ENCODE data around the gene SEL1L. TPM values are rescaled to one million over a fixed set of nuclear protein-coding genes. Genes with fewer than 3 reads are reported as not detected.

SEL1L gene
- total and polyA plus RNA-seq, 2 experiments from 2014 or later: 20.6 to 22.6 TPM

DNA sequence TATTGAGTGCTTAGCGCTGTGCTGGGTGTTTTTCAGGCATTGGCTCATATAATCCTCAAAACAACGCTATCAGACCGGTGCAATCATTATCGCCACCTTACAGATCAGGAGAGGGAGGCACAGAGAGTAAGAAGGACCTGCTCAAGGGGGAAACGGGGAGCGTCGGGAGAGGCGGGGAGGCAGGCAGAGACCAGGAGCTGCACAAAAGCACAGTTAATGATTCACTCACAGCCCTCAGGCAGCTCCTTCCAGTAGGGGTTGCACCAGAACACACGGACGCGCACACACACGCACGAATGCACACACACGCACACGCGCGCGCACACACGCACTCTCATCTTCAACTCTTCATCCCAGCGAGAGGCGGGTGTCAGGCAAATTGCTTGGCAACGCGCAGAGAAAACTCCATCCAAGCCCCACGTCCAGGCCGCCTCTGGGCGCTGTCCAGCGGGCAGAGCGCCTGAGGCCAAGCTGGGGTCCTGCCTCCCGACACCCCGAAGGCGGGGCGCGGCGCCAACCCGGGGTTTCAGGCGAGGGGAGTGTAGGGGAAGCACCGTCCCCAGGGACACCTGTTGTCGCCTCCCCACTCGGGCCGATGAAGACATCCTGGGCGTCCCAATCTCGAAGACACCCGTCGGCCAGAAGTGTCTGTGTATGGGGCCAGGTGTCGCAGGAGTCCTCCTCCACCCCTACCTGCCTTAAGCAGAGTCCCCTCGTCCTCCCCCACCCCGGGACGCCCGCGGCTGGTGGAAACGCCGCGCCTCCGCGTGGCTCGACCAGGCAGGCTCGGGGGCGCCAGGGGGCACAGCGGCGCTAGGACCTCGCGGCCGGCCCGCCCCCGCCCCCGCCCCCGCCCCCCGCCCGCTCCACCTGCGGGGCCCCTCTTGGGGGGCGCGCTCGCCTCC lies 98.0 kb downstream of the SEL1L start:
- peak overlapping the region; percentile 73 for H3K4me3 ChIP-seq
- H3K27ac ChIP-seq (ENCODE audit: low read depth): no peak overlapping the region
- peak overlapping the region; percentile 90 for H3K4me3 Mint-ChIP-seq
- H3K79me2 ChIP-seq (replicated peaks; ENCODE audit: insufficient read depth): peaks cover 43% of the 10 kb centered on the region
- H2AFZ ChIP-seq: 0 out of 2 replicates have a peak overlapping the region, but pooled peaks have one; percentile 33
- peaks cover 34% of the 10 kb centered on the region for H3K4me1 ChIP-seq (ENCODE audit: insufficient read depth)
- TF ChIP-seq CTCF (conservative IDR thresholded peaks at IDR 0.05; ENCODE audit: low read depth in 2 of 2) (0 out of 4 replicates have a peak, but pooled peaks of 1 of the 2 experiments have one; percentile 9), STAT1 (IDR thresholded peaks at IDR 0.05; ENCODE audit: unreplicated experiment) (no peak), EZH2phosphoT487 (IDR thresholded peaks at IDR 0.05; ENCODE audit: unreplicated experiment) (no peak), ETS1 (IDR thresholded peaks at IDR 0.05) (no peak), CREB1 (CRISPR knock-in tag; IDR thresholded peaks at IDR 0.05; ENCODE audit: low read depth) (no peak), EZH2 (IDR thresholded peaks at IDR 0.05; ENCODE audit: low read depth, unreplicated experiment) (no peak), ZNF114 (CRISPR knock-in tag; IDR thresholded peaks at IDR 0.05) (no peak)
- TF ChIP-seq, protein P1, sequence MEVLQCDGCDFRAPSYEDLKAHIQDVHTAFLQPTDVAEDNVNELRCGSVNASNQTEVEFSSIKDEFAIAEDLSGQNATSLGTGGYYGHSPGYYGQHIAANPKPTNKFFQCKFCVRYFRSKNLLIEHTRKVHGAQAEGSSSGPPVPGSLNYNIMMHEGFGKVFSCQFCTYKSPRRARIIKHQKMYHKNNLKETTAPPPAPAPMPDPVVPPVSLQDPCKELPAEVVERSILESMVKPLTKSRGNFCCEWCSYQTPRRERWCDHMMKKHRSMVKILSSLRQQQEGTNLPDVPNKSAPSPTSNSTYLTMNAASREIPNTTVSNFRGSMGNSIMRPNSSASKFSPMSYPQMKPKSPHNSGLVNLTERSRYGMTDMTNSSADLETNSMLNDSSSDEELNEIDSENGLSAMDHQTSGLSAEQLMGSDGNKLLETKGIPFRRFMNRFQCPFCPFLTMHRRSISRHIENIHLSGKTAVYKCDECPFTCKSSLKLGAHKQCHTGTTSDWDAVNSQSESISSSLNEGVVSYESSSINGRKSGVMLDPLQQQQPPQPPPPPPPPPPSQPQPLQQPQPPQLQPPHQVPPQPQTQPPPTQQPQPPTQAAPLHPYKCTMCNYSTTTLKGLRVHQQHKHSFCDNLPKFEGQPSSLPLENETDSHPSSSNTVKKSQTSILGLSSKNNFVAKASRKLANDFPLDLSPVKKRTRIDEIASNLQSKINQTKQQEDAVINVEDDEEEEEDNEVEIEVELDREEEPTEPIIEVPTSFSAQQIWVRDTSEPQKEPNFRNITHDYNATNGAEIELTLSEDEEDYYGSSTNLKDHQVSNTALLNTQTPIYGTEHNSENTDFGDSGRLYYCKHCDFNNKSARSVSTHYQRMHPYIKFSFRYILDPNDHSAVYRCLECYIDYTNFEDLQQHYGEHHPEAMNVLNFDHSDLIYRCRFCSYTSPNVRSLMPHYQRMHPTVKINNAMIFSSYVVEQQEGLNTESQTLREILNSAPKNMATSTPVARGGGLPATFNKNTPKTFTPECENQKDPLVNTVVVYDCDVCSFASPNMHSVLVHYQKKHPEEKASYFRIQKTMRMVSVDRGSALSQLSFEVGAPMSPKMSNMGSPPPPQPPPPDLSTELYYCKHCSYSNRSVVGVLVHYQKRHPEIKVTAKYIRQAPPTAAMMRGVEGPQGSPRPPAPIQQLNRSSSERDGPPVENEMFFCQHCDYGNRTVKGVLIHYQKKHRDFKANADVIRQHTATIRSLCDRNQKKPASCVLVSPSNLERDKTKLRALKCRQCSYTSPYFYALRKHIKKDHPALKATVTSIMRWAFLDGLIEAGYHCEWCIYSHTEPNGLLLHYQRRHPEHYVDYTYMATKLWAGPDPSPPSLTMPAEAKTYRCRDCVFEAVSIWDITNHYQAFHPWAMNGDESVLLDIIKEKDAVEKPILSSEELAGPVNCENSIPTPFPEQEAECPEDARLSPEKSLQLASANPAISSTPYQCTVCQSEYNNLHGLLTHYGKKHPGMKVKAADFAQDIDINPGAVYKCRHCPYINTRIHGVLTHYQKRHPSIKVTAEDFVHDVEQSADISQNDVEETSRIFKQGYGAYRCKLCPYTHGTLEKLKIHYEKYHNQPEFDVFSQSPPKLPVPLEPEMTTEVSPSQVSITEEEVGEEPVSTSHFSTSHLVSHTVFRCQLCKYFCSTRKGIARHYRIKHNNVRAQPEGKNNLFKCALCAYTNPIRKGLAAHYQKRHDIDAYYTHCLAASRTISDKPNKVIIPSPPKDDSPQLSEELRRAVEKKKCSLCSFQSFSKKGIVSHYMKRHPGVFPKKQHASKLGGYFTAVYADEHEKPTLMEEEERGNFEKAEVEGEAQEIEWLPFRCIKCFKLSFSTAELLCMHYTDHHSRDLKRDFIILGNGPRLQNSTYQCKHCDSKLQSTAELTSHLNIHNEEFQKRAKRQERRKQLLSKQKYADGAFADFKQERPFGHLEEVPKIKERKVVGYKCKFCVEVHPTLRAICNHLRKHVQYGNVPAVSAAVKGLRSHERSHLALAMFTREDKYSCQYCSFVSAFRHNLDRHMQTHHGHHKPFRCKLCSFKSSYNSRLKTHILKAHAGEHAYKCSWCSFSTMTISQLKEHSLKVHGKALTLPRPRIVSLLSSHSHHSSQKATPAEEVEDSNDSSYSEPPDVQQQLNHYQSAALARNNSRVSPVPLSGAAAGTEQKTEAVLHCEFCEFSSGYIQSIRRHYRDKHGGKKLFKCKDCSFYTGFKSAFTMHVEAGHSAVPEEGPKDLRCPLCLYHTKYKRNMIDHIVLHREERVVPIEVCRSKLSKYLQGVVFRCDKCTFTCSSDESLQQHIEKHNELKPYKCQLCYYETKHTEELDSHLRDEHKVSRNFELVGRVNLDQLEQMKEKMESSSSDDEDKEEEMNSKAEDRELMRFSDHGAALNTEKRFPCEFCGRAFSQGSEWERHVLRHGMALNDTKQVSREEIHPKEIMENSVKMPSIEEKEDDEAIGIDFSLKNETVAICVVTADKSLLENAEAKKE (CRISPR knock-in tag; IDR thresholded peaks at IDR 0.05): no peak
- TF ChIP-seq, protein P2, sequence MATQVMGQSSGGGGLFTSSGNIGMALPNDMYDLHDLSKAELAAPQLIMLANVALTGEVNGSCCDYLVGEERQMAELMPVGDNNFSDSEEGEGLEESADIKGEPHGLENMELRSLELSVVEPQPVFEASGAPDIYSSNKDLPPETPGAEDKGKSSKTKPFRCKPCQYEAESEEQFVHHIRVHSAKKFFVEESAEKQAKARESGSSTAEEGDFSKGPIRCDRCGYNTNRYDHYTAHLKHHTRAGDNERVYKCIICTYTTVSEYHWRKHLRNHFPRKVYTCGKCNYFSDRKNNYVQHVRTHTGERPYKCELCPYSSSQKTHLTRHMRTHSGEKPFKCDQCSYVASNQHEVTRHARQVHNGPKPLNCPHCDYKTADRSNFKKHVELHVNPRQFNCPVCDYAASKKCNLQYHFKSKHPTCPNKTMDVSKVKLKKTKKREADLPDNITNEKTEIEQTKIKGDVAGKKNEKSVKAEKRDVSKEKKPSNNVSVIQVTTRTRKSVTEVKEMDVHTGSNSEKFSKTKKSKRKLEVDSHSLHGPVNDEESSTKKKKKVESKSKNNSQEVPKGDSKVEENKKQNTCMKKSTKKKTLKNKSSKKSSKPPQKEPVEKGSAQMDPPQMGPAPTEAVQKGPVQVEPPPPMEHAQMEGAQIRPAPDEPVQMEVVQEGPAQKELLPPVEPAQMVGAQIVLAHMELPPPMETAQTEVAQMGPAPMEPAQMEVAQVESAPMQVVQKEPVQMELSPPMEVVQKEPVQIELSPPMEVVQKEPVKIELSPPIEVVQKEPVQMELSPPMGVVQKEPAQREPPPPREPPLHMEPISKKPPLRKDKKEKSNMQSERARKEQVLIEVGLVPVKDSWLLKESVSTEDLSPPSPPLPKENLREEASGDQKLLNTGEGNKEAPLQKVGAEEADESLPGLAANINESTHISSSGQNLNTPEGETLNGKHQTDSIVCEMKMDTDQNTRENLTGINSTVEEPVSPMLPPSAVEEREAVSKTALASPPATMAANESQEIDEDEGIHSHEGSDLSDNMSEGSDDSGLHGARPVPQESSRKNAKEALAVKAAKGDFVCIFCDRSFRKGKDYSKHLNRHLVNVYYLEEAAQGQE (IDR thresholded peaks at IDR 0.05; ENCODE audit: unreplicated experiment): peak; percentile 82
- H3K27me3 Mint-ChIP-seq (ENCODE audit: insufficient read depth, low read depth, poor library complexity): peaks cover 12% of the 10 kb centered on the region
- ATAC-seq (peak; percentile 61), DNase-seq (ENCODE audit: low spot score) (peak; percentile 79)
- H3K4me1 Mint-ChIP-seq: peaks cover 48% of the 10 kb centered on the region
- H3K36me3 Mint-ChIP-seq (ENCODE audit: low read depth): peaks cover 9% of the 10 kb centered on the region; the same call in 2 of the 3 replicates
- peak overlapping the region; percentile 83 for H3K4me2 ChIP-seq
- no peaks in the 10 kb centered on the region for H3F3A ChIP-seq (replicated peaks; ENCODE audit: low read depth)
- 0 out of 2 replicates have a peak, but pooled peaks cover 4% of the 10 kb centered on the region for H4K20me1 ChIP-seq (replicated peaks; ENCODE audit: insufficient read depth)
- H3K9me3 Mint-ChIP-seq: no peaks in the 10 kb centered on the region; the same call in 2 of the 3 replicates
- H3K27ac Mint-ChIP-seq: no peak overlapping the region; the same call in 1 of the 2 replicates
- H3K9me2 ChIP-seq (ENCODE audit: insufficient read depth): no peaks in the 10 kb centered on the region
- peaks cover 25% of the 10 kb centered on the region for H3K27me3 ChIP-seq (ENCODE audit: insufficient read depth)
- H3K36me3 ChIP-seq (ENCODE audit: insufficient read depth): no peaks in the 10 kb centered on the region
